PC-9 (cell line): ENCODE measurements around the gene ZBTB25. TPM values are rescaled to one million over a fixed set of nuclear protein-coding genes. Genes with fewer than 3 reads are reported as not detected.

ENCODE experiments used
- BruUV-seq: library from RNA; stranded (reverse); fragments of 400-500 nt; replicated peaks from 2 replicates; lab custom pipeline; 2021; lab: Mats Ljungman, UMichigan
- CTCF ChIA-PET: fragments of 300-600 bp; sonication (Branson Sonifier 250); formaldehyde crosslinking; loops from one replicate; lab custom pipeline; 2022; ENCODE audit warnings: antibody characterized with exemption; lab: Charles Lee
- POLR2A ChIA-PET: fragments of 300-600 bp; sonication (Branson Sonifier 250); formaldehyde crosslinking; loops from one replicate; lab custom pipeline; 2022; ENCODE audit warnings: antibody characterized with exemption; ENCODE audit not compliant: unreplicated experiment; lab: Charles Lee
- DNase-seq, 2 experiments: peaks; one replicate each; pipeline versions ENCODE4 v3.0.0 to v3.0.0-alpha.2; 2015 to 2022; ENCODE audit warnings: mixed read lengths in 1 of 2
- H2AFZ ChIP-seq: fragments of 200-600 bp; sonication (generic); 2 replicates; pipeline ENCODE4 v1.8.1; 2017; ENCODE audit warnings: antibody characterized with exemption
- H3F3A ChIP-seq: fragments of 200-600 bp; sonication (generic); 2 replicates; pipeline ENCODE4 v1.8.1; 2017; ENCODE audit warnings: antibody characterized with exemption, mild to moderate bottlenecking, low read depth; ENCODE audit not compliant: insufficient read depth
- H3K27ac ChIP-seq: fragments of 200-600 bp; sonication (generic); 2 replicates; pipeline ENCODE4 v1.6.1; 2016; ENCODE audit warnings: mixed run types
- H3K27me3 ChIP-seq: fragments of 200-600 bp; sonication (generic); 2 replicates; pipeline ENCODE4 v1.6.1; 2016; ENCODE audit warnings: low read depth, mixed run types; ENCODE audit not compliant: insufficient read depth
- H3K36me3 ChIP-seq: fragments of 200-600 bp; sonication (generic); 2 replicates; pipeline ENCODE4 v1.6.1; 2016; ENCODE audit warnings: low read depth, mixed run types
- H3K4me1 ChIP-seq: fragments of 200-600 bp; sonication (generic); replicated peaks from 2 replicates; pipeline ENCODE4 v1.6.1; 2016; ENCODE audit warnings: mixed run types; ENCODE audit not compliant: insufficient read depth
- H3K4me2 ChIP-seq: fragments of 200-600 bp; sonication (generic); 2 replicates; pipeline ENCODE4 v1.6.1; 2017; ENCODE audit warnings: mixed run types
- H3K4me3 ChIP-seq: fragments of 200-600 bp; sonication (generic); 2 replicates; pipeline ENCODE4 v1.6.1; 2016; ENCODE audit warnings: mixed run types
- H3K79me2 ChIP-seq: fragments of 200-600 bp; sonication (generic); 2 replicates; pipeline ENCODE4 v1.6.1; 2017; ENCODE audit warnings: low read depth, mixed run types
- H3K9me2 ChIP-seq: fragments of 200-600 bp; sonication (generic); 2 replicates; pipeline ENCODE4 v1.8.1; 2017; ENCODE audit warnings: mild to moderate bottlenecking; ENCODE audit not compliant: insufficient read depth
- H3K9me3 ChIP-seq: fragments of 200-600 bp; sonication (generic); 2 replicates; pipeline ENCODE4 v1.8.1; 2016; ENCODE audit warnings: low read depth; ENCODE audit not compliant: insufficient read depth
- H4K20me1 ChIP-seq: fragments of 200-600 bp; sonication (generic); 2 replicates; pipeline ENCODE4 v1.8.1; 2017; ENCODE audit not compliant: insufficient read depth
- CTCF ChIP-seq: fragments of 200-600 bp; sonication (generic); conservative IDR thresholded peaks from 2 replicates; pipeline ENCODE4 v1.6.1; 2017; ENCODE audit warnings: mixed run types, antibody characterized with exemption, mild to moderate bottlenecking, moderate library complexity
- EZH2 ChIP-seq: fragments of 200-600 bp; sonication (generic); IDR thresholded peaks from 2 replicates; pipeline ENCODE4 v1.8.0; 2017; ENCODE audit warnings: antibody characterized with exemption, low read depth
- intact Hi-C: fragments of 100-400 bp; cut with micrococcal nuclease; formaldehyde crosslinking; loops from one replicate; pipeline ENCODE4 v1.10.0; 2022; ENCODE audit not compliant: unreplicated experiment
- total RNA-seq: library from RNA; stranded (reverse); gene quantifications from 2 replicates; pipeline ENCODE4 v1.2.3, GENCODE V29; 2021

ZBTB25 gene
- total RNA-seq, 1 experiment from 2014 or later, result 22.9 TPM

- no peaks in the 10 kb centered on the region for H3K4me1 ChIP-seq
- H2AFZ ChIP-seq, result no peak overlapping the region
- no peaks in the 10 kb centered on the region for H4K20me1 ChIP-seq
- 0 out of 2 replicates have a peak, but pooled peaks cover 4% of the 10 kb centered on the region for H3F3A ChIP-seq
- no peak for DNase-seq
- intact Hi-C loops, result no loop called here
- no TSS peak for BruUV-seq
- H3K79me2 ChIP-seq, result no peaks in the 10 kb centered on the region
- CTCF ChIA-PET, result interaction anchor here (0.6 kb wide), 1 partner anchor 41 kb away, joined by 3 read pairs; no protein-coding TSS in a partner anchor
- no peaks in the 10 kb centered on the region for H3K27me3 ChIP-seq
- H3K9me3 ChIP-seq, result no peaks in the 10 kb centered on the region
- H3K4me3 ChIP-seq, result no peak overlapping the region
- peaks cover 20% of the 10 kb centered on the region for H3K36me3 ChIP-seq
- POLR2A ChIA-PET, result interaction anchor here (0.6 kb wide), 1 partner anchor 54 kb away, joined by 3 read pairs; no protein-coding TSS in a partner anchor
- TF ChIP-seq EZH2 (no peak), CTCF (no peak)
- H3K27ac ChIP-seq, result no peak overlapping the region
- H3K9me2 ChIP-seq, result no peaks in the 10 kb centered on the region
- no peak overlapping the region for H3K4me2 ChIP-seq
These were observed 55.6 kb downstream of the ZBTB25 start for GRCh38 chr14:64447876-64448670.

GRCh38 chr14:64444984-64445845, 58.4 kb downstream of the ZBTB25 start:
- no peak overlapping the region for H3K4me2 ChIP-seq
- peaks cover 32% of the 10 kb centered on the region for H3K36me3 ChIP-seq
- ChIA-PET CTCF (interaction anchor here (0.7 kb wide), 1 partner anchor 8 kb away, joined by 3 read pairs; no protein-coding TSS in a partner anchor), POLR2A (no interaction called here)
- no peak overlapping the region for H3K27ac ChIP-seq
- no peaks in the 10 kb centered on the region for H3K9me3 ChIP-seq
- no peak for DNase-seq
- no peak overlapping the region for H3K4me3 ChIP-seq
- no peaks in the 10 kb centered on the region for H4K20me1 ChIP-seq
- H3F3A ChIP-seq, result 0 out of 2 replicates have a peak, but pooled peaks cover 4% of the 10 kb centered on the region
- no peaks in the 10 kb centered on the region for H3K9me2 ChIP-seq
- no TSS peak for BruUV-seq
- TF ChIP-seq CTCF, result no peak
- TF ChIP-seq EZH2, result no peak
- no peaks in the 10 kb centered on the region for H3K4me1 ChIP-seq
- intact Hi-C loops, result no loop called here
- no peak overlapping the region for H2AFZ ChIP-seq
- H3K79me2 ChIP-seq, result no peaks in the 10 kb centered on the region
- no peaks in the 10 kb centered on the region for H3K27me3 ChIP-seq

GRCh38 chr14:64444140-64444539, 59.5 kb downstream of the ZBTB25 start:
- Histone ChIP-seq H3K4me3 (no peak overlapping the region), H3F3A (peaks cover 7% of the 10 kb centered on the region; the same call in 1 of the 2 replicates), H2AFZ (no peak overlapping the region), H3K27me3 (no peaks in the 10 kb centered on the region), H4K20me1 (no peaks in the 10 kb centered on the region), H3K9me3 (no peaks in the 10 kb centered on the region), H3K9me2 (no peaks in the 10 kb centered on the region), H3K79me2 (no peaks in the 10 kb centered on the region), H3K36me3 (peaks cover 35% of the 10 kb centered on the region), H3K4me2 (no peak overlapping the region), H3K27ac (no peak overlapping the region), H3K4me1 (peaks cover 4% of the 10 kb centered on the region)
- ChIA-PET CTCF (interaction anchor here (0.7 kb wide), 1 partner anchor 59 kb away, joined by 8 read pairs; the partner anchor contains the start of gene ZBTB25), POLR2A (no interaction called here)
- intact Hi-C loops, result no loop called here
- DNase-seq, result no peak
- TF ChIP-seq CTCF, result no peak
- no TSS peak for BruUV-seq
